Liver (tissue), 3 donors: ENCODE results near the gene CA10.

Experiments
- HNF4G ChIP-seq: IDR thresholded peaks from 2 replicates; pipeline ENCODE4 v1.6.1; 2016; ENCODE audit warnings: antibody characterized with exemption
- RAD21 ChIP-seq, 2 donors: IDR thresholded peaks; 2 replicates each; pipeline ENCODE4 v1.6.1; 2016; ENCODE audit warnings: antibody characterized with exemption in 2 of 2, mild to moderate bottlenecking in 2 of 2
- REST ChIP-seq: IDR thresholded peaks from 2 replicates; pipeline ENCODE4 v1.6.1; 2016; ENCODE audit warnings: antibody characterized with exemption, mild to moderate bottlenecking
- SP1 ChIP-seq: IDR thresholded peaks from 2 replicates; pipeline ENCODE4 v1.6.1; 2018; ENCODE audit warnings: antibody characterized with exemption, mild to moderate bottlenecking
- TAF1 ChIP-seq: conservative IDR thresholded peaks from 2 replicates; pipeline ENCODE4 v1.6.1; 2016; ENCODE audit warnings: antibody characterized with exemption, mild to moderate bottlenecking
- YY1 ChIP-seq: IDR thresholded peaks from 2 replicates; pipeline ENCODE4 v1.6.1; 2016; ENCODE audit warnings: antibody characterized with exemption, mild to moderate bottlenecking
- TF ChIP-seq, protein P1 (sequence below): fragments of 150-350 bp; IDR thresholded peaks from 2 replicates; pipeline ENCODE4 v1.5.1; 2017; ENCODE audit warnings: improper control_type of control experiment, low read depth, low read length; ENCODE audit not compliant: missing input control
- TF ChIP-seq, protein P2 (sequence below): IDR thresholded peaks from 2 replicates; pipeline ENCODE4 v1.6.1; 2016; ENCODE audit warnings: antibody characterized with exemption
- TF ChIP-seq, protein P3 (sequence below): IDR thresholded peaks from 2 replicates; pipeline ENCODE4 v1.6.1; 2016; ENCODE audit warnings: antibody characterized with exemption
- donor health status: healthy.
- donor health status: healthy.

DNA sequence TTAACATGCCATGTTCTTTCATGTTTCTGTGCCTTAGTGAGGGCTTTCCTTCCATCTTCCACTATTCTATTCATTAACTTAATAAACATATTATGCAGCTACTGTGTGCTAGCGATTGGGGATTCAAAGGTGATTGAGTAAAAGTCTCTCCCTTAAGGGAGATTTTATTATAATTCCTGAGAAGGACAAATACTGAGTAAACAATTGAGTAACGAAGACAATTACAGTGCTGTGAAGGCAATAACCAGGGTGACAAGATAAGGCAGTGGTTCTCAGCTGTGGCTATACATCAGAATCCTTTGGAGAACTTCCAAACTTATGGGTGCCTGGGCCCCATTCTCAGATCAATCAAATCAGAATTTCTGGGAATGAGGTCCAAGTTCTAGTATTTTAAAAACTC is 353.3 kb downstream of the CA10 start:
- TF ChIP-seq, protein P1, sequence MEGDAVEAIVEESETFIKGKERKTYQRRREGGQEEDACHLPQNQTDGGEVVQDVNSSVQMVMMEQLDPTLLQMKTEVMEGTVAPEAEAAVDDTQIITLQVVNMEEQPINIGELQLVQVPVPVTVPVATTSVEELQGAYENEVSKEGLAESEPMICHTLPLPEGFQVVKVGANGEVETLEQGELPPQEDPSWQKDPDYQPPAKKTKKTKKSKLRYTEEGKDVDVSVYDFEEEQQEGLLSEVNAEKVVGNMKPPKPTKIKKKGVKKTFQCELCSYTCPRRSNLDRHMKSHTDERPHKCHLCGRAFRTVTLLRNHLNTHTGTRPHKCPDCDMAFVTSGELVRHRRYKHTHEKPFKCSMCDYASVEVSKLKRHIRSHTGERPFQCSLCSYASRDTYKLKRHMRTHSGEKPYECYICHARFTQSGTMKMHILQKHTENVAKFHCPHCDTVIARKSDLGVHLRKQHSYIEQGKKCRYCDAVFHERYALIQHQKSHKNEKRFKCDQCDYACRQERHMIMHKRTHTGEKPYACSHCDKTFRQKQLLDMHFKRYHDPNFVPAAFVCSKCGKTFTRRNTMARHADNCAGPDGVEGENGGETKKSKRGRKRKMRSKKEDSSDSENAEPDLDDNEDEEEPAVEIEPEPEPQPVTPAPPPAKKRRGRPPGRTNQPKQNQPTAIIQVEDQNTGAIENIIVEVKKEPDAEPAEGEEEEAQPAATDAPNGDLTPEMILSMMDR = no peak
- TF ChIP-seq RAD21 (IDR thresholded peaks at IDR 0.05) = no peak
- TF ChIP-seq SP1 = no peak
- no peak for TF ChIP-seq REST
- TF ChIP-seq, protein P2, sequence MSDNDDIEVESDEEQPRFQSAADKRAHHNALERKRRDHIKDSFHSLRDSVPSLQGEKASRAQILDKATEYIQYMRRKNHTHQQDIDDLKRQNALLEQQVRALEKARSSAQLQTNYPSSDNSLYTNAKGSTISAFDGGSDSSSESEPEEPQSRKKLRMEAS = no peak
- no peak for TF ChIP-seq HNF4G
- no peak for TF ChIP-seq YY1
- TF ChIP-seq, protein P3, sequence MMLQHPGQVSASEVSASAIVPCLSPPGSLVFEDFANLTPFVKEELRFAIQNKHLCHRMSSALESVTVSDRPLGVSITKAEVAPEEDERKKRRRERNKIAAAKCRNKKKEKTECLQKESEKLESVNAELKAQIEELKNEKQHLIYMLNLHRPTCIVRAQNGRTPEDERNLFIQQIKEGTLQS = no peak
- TF ChIP-seq TAF1 = no peak
